Thyroid gland (tissue), 4 donors: Measurements from ENCODE around the gene HYDIN.

ENCODE experiments used
- CTCF ChIP-seq, 6 experiments: fragments of 200-600 bp in 3 of 6; fragments of 450-650 bp in 3 of 6; sonication (generic) in 3 of 6; IDR thresholded peaks; one replicate each; pipeline ENCODE4 v1.5.1; 2016 to 2019; ENCODE audit warnings: antibody characterized with exemption in 6 of 6, mild to moderate bottlenecking in 2 of 6, inconsistent platforms in 1 of 6, moderate library complexity in 1 of 6
- POLR2A ChIP-seq, 2 donors: fragments of 450-650 bp; IDR thresholded peaks; one replicate each; pipeline ENCODE4 v1.6.1; 2017; ENCODE audit warnings: antibody characterized with exemption in 2 of 2, mild to moderate bottlenecking in 2 of 2, moderate library complexity in 1 of 2

GRCh38 chr16:71201556-71201955, 29.0 kb downstream of the HYDIN start:
- no peak for TF ChIP-seq CTCF (IDR thresholded peaks at IDR 0.05)
- TF ChIP-seq POLR2A (IDR thresholded peaks at IDR 0.05) = no peak
